Tibial artery (tissue), 4 donors: Measurements from ENCODE around the gene BGN.

Source experiments
- DNase-seq, 2 donors: peaks; one replicate each; pipeline ENCODE4 v3.0.0-alpha.2; 2019
- H3K27ac ChIP-seq, 2 donors: fragments of 200-600 bp; sonication (generic) in 1 of 2; 1 replicate in 1 of 2; 2 replicates in 1 of 2; pipeline ENCODE4 v1.5.1; 2018 to 2019; ENCODE audit warnings: mild to moderate bottlenecking in 1 of 2
- H3K27me3 ChIP-seq, 2 donors: fragments of 200-600 bp; sonication (generic) in 1 of 2; one replicate each; pipeline versions ENCODE4 v1.5.1 to v1.6.0; 2016 to 2019
- H3K36me3 ChIP-seq, 3 donors: fragments of 200-600 bp; sonication (generic) in 2 of 3; one replicate each; pipeline ENCODE4 v1.5.1; 2016 to 2019; ENCODE audit warnings: mild to moderate bottlenecking in 2 of 3
- H3K4me1 ChIP-seq, 4 donors: fragments of 200-600 bp; sonication (generic) in 2 of 4; 1 replicate in 3 of 4; 2 replicates in 1 of 4; pipeline ENCODE4 v1.5.1; 2016 to 2019
- H3K4me3 ChIP-seq, 2 donors: fragments of 200-600 bp; sonication (generic) in 1 of 2; 1 replicate in 1 of 2; 2 replicates in 1 of 2; pipeline ENCODE4 v1.5.1; 2018 to 2019; ENCODE audit warnings: mild to moderate bottlenecking in 2 of 2
- H3K9me3 ChIP-seq, 3 donors: fragments of 200-600 bp; sonication (generic) in 1 of 3; one replicate each; pipeline ENCODE4 v1.5.1; 2016 to 2019
- CTCF ChIP-seq, 2 experiments: fragments of 200-600 bp in 1 of 2; fragments of 450-650 bp in 1 of 2; IDR thresholded peaks; one replicate each; pipeline ENCODE4 v1.5.1; 2017 to 2019; ENCODE audit warnings: antibody characterized with exemption in 2 of 2, mild to moderate bottlenecking in 1 of 2, moderate library complexity in 1 of 2
- intact Hi-C: fragments of 100-400 bp; cut with DNase I; formaldehyde crosslinking; loops from one replicate; pipeline ENCODE4 v1.15.0; 2023; ENCODE audit warnings: low total_unique reads

Gene BGN

GRCh38 chrX:153447581-153447960, 47.2 kb upstream of the BGN start:
- Histone ChIP-seq H3K4me3 (no peak overlapping the region), H3K9me3 (no peaks in the 10 kb centered on the region), H3K27me3 (no peaks in the 10 kb centered on the region), H3K36me3 (peaks cover 0 to 32% (median 15%) of the 10 kb centered on the region in 3 donors), H3K4me1 (no peaks in the 10 kb centered on the region), H3K27ac (no peak overlapping the region)
- no peak for TF ChIP-seq CTCF (IDR thresholded peaks at IDR 0.05)
- no peak for DNase-seq
- intact Hi-C loops, result no loop called here

GRCh38 chrX:153448556-153449367, 46.0 kb upstream of the BGN start:
- no peak overlapping the region for H3K27ac ChIP-seq
- intact Hi-C loops, result no loop called here
- H3K9me3 ChIP-seq, result no peaks in the 10 kb centered on the region
- TF ChIP-seq CTCF (IDR thresholded peaks at IDR 0.05), result no peak
- H3K4me3 ChIP-seq, result no peak overlapping the region
- no peak for DNase-seq
- H3K27me3 ChIP-seq, result no peaks in the 10 kb centered on the region
- no peaks in the 10 kb centered on the region for H3K4me1 ChIP-seq
- H3K36me3 ChIP-seq, result peaks cover 0 to 36% (median 16%) of the 10 kb centered on the region in 3 donors

- intact Hi-C loops, result no loop called here
- no peaks in the 10 kb centered on the region for H3K27me3 ChIP-seq
Measured at GRCh38 chrX:153449368-153450113, 45.2 kb upstream of the BGN start.

GRCh38 chrX:153450114-153450948, 44.4 kb upstream of the BGN start:
- no peaks in the 10 kb centered on the region for H3K27me3 ChIP-seq
- TF ChIP-seq CTCF (IDR thresholded peaks at IDR 0.05), result no peak
- no peak overlapping the region for H3K4me3 ChIP-seq
- no peaks in the 10 kb centered on the region for H3K9me3 ChIP-seq
- no peaks in the 10 kb centered on the region for H3K4me1 ChIP-seq
- intact Hi-C loops, result no loop called here
- no peak for DNase-seq
- H3K36me3 ChIP-seq, result peaks cover 9 to 51% (median 31%) of the 10 kb centered on the region in 3 donors
- no peak overlapping the region for H3K27ac ChIP-seq

More at GRCh38 chrX:153449368-153450113, 45.2 kb upstream of the BGN start:
- no peak for TF ChIP-seq CTCF (IDR thresholded peaks at IDR 0.05)
- Histone ChIP-seq H3K9me3 (no peaks in the 10 kb centered on the region), H3K4me3 (no peak overlapping the region), H3K4me1 (no peaks in the 10 kb centered on the region), H3K27ac (no peak overlapping the region), H3K36me3 (peaks cover 1 to 43% (median 24%) of the 10 kb centered on the region in 3 donors)
- no peak for DNase-seq

GRCh38 chrX:153450949-153451277, 43.9 kb upstream of the BGN start:
- intact Hi-C loops, result no loop called here
- no peak for DNase-seq
- H3K27me3 ChIP-seq, result no peaks in the 10 kb centered on the region
- H3K9me3 ChIP-seq, result no peaks in the 10 kb centered on the region
- H3K27ac ChIP-seq, result no peak overlapping the region
- peaks cover 12 to 57% (median 37%) of the 10 kb centered on the region in 3 donors for H3K36me3 ChIP-seq
- no peaks in the 10 kb centered on the region for H3K4me1 ChIP-seq
- H3K4me3 ChIP-seq, result no peak overlapping the region
- TF ChIP-seq CTCF (IDR thresholded peaks at IDR 0.05), result no peak
